Ishikawa (cell line): Measurements from ENCODE around the gene FNDC5.

Experiments used
- CEBPB ChIP-seq: IDR thresholded peaks from 2 replicates; pipeline ENCODE4 v1.6.1; 2012
- CREB1 ChIP-seq: IDR thresholded peaks from 2 replicates; pipeline ENCODE4 v1.6.1; 2012; ENCODE audit warnings: low read depth
- EGR1 ChIP-seq: IDR thresholded peaks from 2 replicates; pipeline ENCODE4 v1.6.1; 2012
- EP300 ChIP-seq: IDR thresholded peaks from 2 replicates; pipeline ENCODE4 v1.6.1; 2012; ENCODE audit warnings: borderline replicate concordance
- FOXM1 ChIP-seq: IDR thresholded peaks from 2 replicates; pipeline ENCODE4 v1.6.1; 2012; ENCODE audit warnings: low read depth, borderline replicate concordance
- MAX ChIP-seq: IDR thresholded peaks from 2 replicates; pipeline ENCODE4 v1.6.1; 2012
- NFIC ChIP-seq: IDR thresholded peaks from 2 replicates; pipeline ENCODE4 v1.6.1; 2012
- RAD21 ChIP-seq: IDR thresholded peaks from 2 replicates; pipeline ENCODE4 v1.6.1; 2012; ENCODE audit warnings: low read depth
- REST ChIP-seq: IDR thresholded peaks from 2 replicates; pipeline ENCODE4 v1.6.1; 2012; ENCODE audit warnings: low read depth, mild to moderate bottlenecking
- TAF1 ChIP-seq: IDR thresholded peaks from 2 replicates; pipeline ENCODE4 v1.6.1; 2012; ENCODE audit warnings: low read depth, mild to moderate bottlenecking
- TCF12 ChIP-seq: IDR thresholded peaks from 2 replicates; pipeline ENCODE4 v1.6.1; 2012; ENCODE audit warnings: low read depth
- TEAD4 ChIP-seq: IDR thresholded peaks from 2 replicates; pipeline ENCODE4 v1.6.1; 2012
- USF1 ChIP-seq: IDR thresholded peaks from 2 replicates; pipeline ENCODE4 v1.6.1; 2012
- YY1 ChIP-seq: IDR thresholded peaks from 2 replicates; pipeline ENCODE4 v1.6.1; 2012; ENCODE audit warnings: low read depth
- ZBTB7A ChIP-seq: IDR thresholded peaks from 2 replicates; pipeline ENCODE4 v1.6.1; 2012; ENCODE audit warnings: low read depth

The FNDC5 gene

GRCh38 chr1:32915766-32916706 lies 45.3 kb upstream of the FNDC5 start:
- no peak for TF ChIP-seq CREB1
- no peak for TF ChIP-seq MAX
- no peak for TF ChIP-seq YY1
- no peak for TF ChIP-seq TAF1
- TF ChIP-seq USF1 = no peak
- TF ChIP-seq EP300 = no peak
- TF ChIP-seq NFIC = no peak
- no peak for TF ChIP-seq TCF12
- TF ChIP-seq CEBPB = no peak
- no peak for TF ChIP-seq REST
- no peak for TF ChIP-seq EGR1
- no peak for TF ChIP-seq RAD21
- TF ChIP-seq TEAD4 = no peak
- TF ChIP-seq ZBTB7A = no peak
- no peak for TF ChIP-seq FOXM1

GRCh38 chr1:32910319-32910718 lies 39.6 kb upstream of the FNDC5 start:
- no peak for TF ChIP-seq MAX
- TF ChIP-seq TEAD4 = no peak
- TF ChIP-seq YY1 = no peak
- no peak for TF ChIP-seq CEBPB
- TF ChIP-seq USF1 = no peak
- no peak for TF ChIP-seq EP300
- no peak for TF ChIP-seq NFIC

GRCh38 chr1:32907435-32907834 lies 36.7 kb upstream of the FNDC5 start:
- TF ChIP-seq USF1 (no peak), TEAD4 (no peak), RAD21 (no peak), CEBPB (no peak), MAX (no peak)

GRCh38 chr1:32906654-32907053 lies 35.9 kb upstream of the FNDC5 start:
- TF ChIP-seq TEAD4 (no peak), EGR1 (no peak), TCF12 (no peak), FOXM1 (no peak), CREB1 (no peak), MAX (no peak)

GRCh38 chr1:32904797-32905196 lies 34.1 kb upstream of the FNDC5 start:
- no peak for TF ChIP-seq EGR1
- TF ChIP-seq FOXM1 = no peak
- TF ChIP-seq NFIC = no peak
- no peak for TF ChIP-seq USF1
- TF ChIP-seq TCF12 = no peak
- TF ChIP-seq REST = no peak
